IMR-90 (cell line): Measurements from ENCODE around the gene FHAD1. TPM values are rescaled to one million over a fixed set of nuclear protein-coding genes. Genes with fewer than 3 reads are reported as not detected.

ENCODE experiments used
- ATAC-seq: fragments of 200-7000 bp; cut with Tn5 transposase; 2 replicates; pipeline ENCODE4 v1.9.1; 2020; ENCODE audit warnings: low read depth, mild to moderate bottlenecking, moderate library complexity
- BruUV-seq: library from RNA; stranded (reverse); fragments of 400-500 nt; replicated peaks from 2 replicates; lab custom pipeline; 2021; lab: Mats Ljungman, UMichigan
- CTCF ChIA-PET: fragments of 300-600 bp; formaldehyde crosslinking; extraction: SDS; loops from one replicate; lab custom pipeline; 2021; ENCODE audit warnings: antibody characterized with exemption; lab: Yijun Ruan, JAX
- POLR2A ChIA-PET: fragments of 300-600 bp; sonication (Branson Sonifier 250); formaldehyde crosslinking; loops from one replicate; lab custom pipeline; 2022; ENCODE audit warnings: antibody characterized with exemption; ENCODE audit not compliant: unreplicated experiment; lab: Charles Lee
- DNase-seq: peaks from one replicate; pipeline ENCODE4 v3.0.0; 2013
- H2AFZ ChIP-seq: replicated peaks from 2 replicates; pipeline ENCODE3; 2013; ENCODE audit warnings: low read length, mild to moderate bottlenecking; ENCODE audit not compliant: poor library complexity
- H2AK5ac ChIP-seq: 2 replicates; pipeline ENCODE4 v1.6.1; 2013; ENCODE audit warnings: low read depth, low read length, inconsistent platforms
- H2AK9ac ChIP-seq: replicated peaks from 2 replicates; pipeline ENCODE3; 2013; ENCODE audit warnings: mild to moderate bottlenecking, low read depth, low read length, moderate library complexity; ENCODE audit not compliant: poor library complexity
- H2BK120ac ChIP-seq: 2 replicates; pipeline ENCODE4 v1.6.1; 2013; ENCODE audit warnings: low read depth, low read length, inconsistent platforms
- H2BK15ac ChIP-seq: 3 replicates; pipeline ENCODE4 v1.6.1; 2013; ENCODE audit warnings: low read depth, low read length, inconsistent platforms
- H2BK20ac ChIP-seq: 2 replicates; pipeline ENCODE4 v1.6.1; 2013; ENCODE audit warnings: low read depth, mild to moderate bottlenecking, inconsistent platforms, low read length, moderate library complexity
- H2BK5ac ChIP-seq: 2 replicates; pipeline ENCODE4 v1.6.1; 2013; ENCODE audit warnings: mild to moderate bottlenecking, low read depth, low read length, inconsistent platforms; ENCODE audit not compliant: poor library complexity, severe bottlenecking
- H3K14ac ChIP-seq: replicated peaks from 2 replicates; pipeline ENCODE4 v1.6.1; 2013; ENCODE audit warnings: low read depth, low read length, inconsistent platforms
- H3K18ac ChIP-seq: 2 replicates; pipeline ENCODE4 v1.6.1; 2013; ENCODE audit warnings: low read depth, low read length, control low read depth
- H3K23ac ChIP-seq: 2 replicates; pipeline ENCODE4 v1.6.1; 2013; ENCODE audit warnings: low read depth, low read length, inconsistent platforms
- H3K27ac ChIP-seq: 2 replicates; pipeline ENCODE4 v1.5.1; 2013; ENCODE audit warnings: mild to moderate bottlenecking, control low read depth, low read length; ENCODE audit not compliant: insufficient read depth
- H3K27me3 ChIP-seq: 2 replicates; pipeline ENCODE4 v1.6.1; 2013; ENCODE audit warnings: low read length; ENCODE audit not compliant: control insufficient read depth, insufficient read depth
- H3K36me3 ChIP-seq: 2 replicates; pipeline ENCODE4 v1.6.1; 2013; ENCODE audit warnings: low read length, mixed read lengths; ENCODE audit not compliant: control insufficient read depth, insufficient read depth
- H3K4ac ChIP-seq: 2 replicates; pipeline ENCODE4 v1.6.1; 2013; ENCODE audit warnings: low read depth, low read length, inconsistent platforms
- H3K4me1 ChIP-seq: 2 replicates; pipeline ENCODE4 v1.6.1; 2013; ENCODE audit warnings: low read length, mixed read lengths; ENCODE audit not compliant: control insufficient read depth, insufficient read depth
- H3K4me2 ChIP-seq: 2 replicates; pipeline ENCODE4 v1.6.1; 2013; ENCODE audit warnings: low read depth, mild to moderate bottlenecking, control low read depth, low read length, moderate library complexity
- H3K4me3 ChIP-seq: 2 replicates; pipeline ENCODE4 v1.5.1; 2013; ENCODE audit warnings: low read depth, mild to moderate bottlenecking, control low read depth, low read length, moderate library complexity; ENCODE audit not compliant: insufficient read depth
- H3K56ac ChIP-seq: 2 replicates; pipeline ENCODE4 v1.6.1; 2013; ENCODE audit warnings: low read length, inconsistent platforms; ENCODE audit not compliant: insufficient read depth; ENCODE audit errors: extremely low read depth
- H3K79me1 ChIP-seq, 2 experiments: 2 replicates each; pipeline ENCODE4 v1.6.1; 2013; ENCODE audit warnings: low read length in 2 of 2, inconsistent platforms in 1 of 2, low read depth in 1 of 2
- H3K9ac ChIP-seq: 2 replicates; pipeline ENCODE4 v1.6.1; 2013; ENCODE audit warnings: low read depth, low read length, control low read depth
- H3K9me1 ChIP-seq: 2 replicates; pipeline ENCODE4 v1.6.1; 2013; ENCODE audit warnings: low read length, inconsistent platforms; ENCODE audit not compliant: insufficient read depth
- H3K9me3 ChIP-seq: 2 replicates; pipeline ENCODE4 v1.6.1; 2013; ENCODE audit warnings: low read length; ENCODE audit not compliant: control insufficient read depth, insufficient read depth
- H4K20me1 ChIP-seq: 2 replicates; pipeline ENCODE4 v1.6.1; 2013; ENCODE audit warnings: low read length, inconsistent platforms; ENCODE audit not compliant: insufficient read depth
- H4K5ac ChIP-seq: 2 replicates; pipeline ENCODE4 v1.6.1; 2013; ENCODE audit warnings: mild to moderate bottlenecking, low read depth, low read length, control low read depth
- H4K8ac ChIP-seq, 2 experiments: 2 replicates each; pipeline ENCODE4 v1.6.1; 2013; ENCODE audit warnings: low read depth in 2 of 2, low read length in 2 of 2, control low read depth in 1 of 2, inconsistent platforms in 1 of 2
- H4K91ac ChIP-seq: 2 replicates; pipeline ENCODE4 v1.6.1; 2013; ENCODE audit warnings: low read depth, low read length, inconsistent platforms; ENCODE audit not compliant: insufficient read depth
- BHLHE40 ChIP-seq: fragments of 150-350 bp; IDR thresholded peaks from 2 replicates; pipeline ENCODE4 v1.6.1; 2016; ENCODE audit warnings: mild to moderate bottlenecking, low read depth, low read length
- CHD1 ChIP-seq: IDR thresholded peaks from 2 replicates; pipeline ENCODE4 v1.6.1; 2012; ENCODE audit warnings: low read depth, low read length, improper control_type of control experiment
- CTCF ChIP-seq: conservative IDR thresholded peaks from 2 replicates; pipeline ENCODE4 v1.5.1; 2012; ENCODE audit warnings: mild to moderate bottlenecking, low read depth, low read length, improper control_type of control experiment
- ELK1 ChIP-seq: fragments of 150-350 bp; IDR thresholded peaks from 2 replicates; pipeline ENCODE4 v1.6.1; 2016; ENCODE audit warnings: low read depth, mild to moderate bottlenecking, low read length, moderate library complexity, borderline replicate concordance
- FOS ChIP-seq: fragments of 150-350 bp; IDR thresholded peaks from 2 replicates; pipeline ENCODE4 v1.6.1; 2016; ENCODE audit warnings: low read depth, low read length
- MAFK ChIP-seq: IDR thresholded peaks from 2 replicates; pipeline ENCODE4 v1.6.1; 2012; ENCODE audit warnings: low read depth, low read length, improper control_type of control experiment
- MAZ ChIP-seq: IDR thresholded peaks from 2 replicates; pipeline ENCODE4 v1.6.1; 2012; ENCODE audit warnings: low read depth, mild to moderate bottlenecking, low read length, improper control_type of control experiment, moderate library complexity, borderline replicate concordance
- MXI1 ChIP-seq: IDR thresholded peaks from 2 replicates; pipeline ENCODE4 v1.6.1; 2012; ENCODE audit warnings: low read depth, mild to moderate bottlenecking, low read length, moderate library complexity, borderline replicate concordance
- RAD21 ChIP-seq: IDR thresholded peaks from 2 replicates; pipeline ENCODE4 v1.6.1; 2012; ENCODE audit warnings: low read length, improper control_type of control experiment
- RFX5 ChIP-seq: IDR thresholded peaks from 2 replicates; pipeline ENCODE4 v1.8.0; 2012; ENCODE audit warnings: low read depth, mild to moderate bottlenecking, low read length, moderate library complexity
- SMC3 ChIP-seq: fragments of 150-350 bp; IDR thresholded peaks from 2 replicates; pipeline ENCODE4 v1.6.1; 2016; ENCODE audit warnings: low read depth, mild to moderate bottlenecking, antibody characterized with exemption, low read length, moderate library complexity
- USF2 ChIP-seq: fragments of 150-350 bp; IDR thresholded peaks from 2 replicates; pipeline ENCODE4 v1.6.1; 2017; ENCODE audit warnings: mild to moderate bottlenecking, antibody characterized with exemption, low read length, low read depth
- WGBS, 2 experiments: methylation state at CpG; one replicate each; pipeline versions ENCODE4 v1.1.5 to v1.1.7; 2013; ENCODE audit warnings: missing lambda C conversion rate in 2 of 2; ENCODE audit not compliant: insufficient read length in 1 of 2; ENCODE audit errors: extremely low coverage in 2 of 2; 5-methylcytosine and 5-hydroxymethylcytosine counted together
- dilution Hi-C: fragments of 300-500 bp; cut with HindIII; formaldehyde crosslinking; loops from one replicate; pipeline ENCODE4 v1.14.3; 2018; ENCODE audit warnings: low sequenced_read_pairs; ENCODE audit not compliant: unreplicated experiment
- in situ Hi-C: fragments of 300-500 bp; cut with MboI; formaldehyde crosslinking; loops from 3 replicates; pipeline ENCODE4 v1.14.3; 2019; ENCODE audit warnings: low sequenced_read_pairs, inconsistent platforms, mixed read lengths
- intact Hi-C: fragments of 100-400 bp; cut with micrococcal nuclease; formaldehyde crosslinking; loops from 2 replicates; pipeline ENCODE4 v1.10.0; 2022
- polyA plus RNA-seq, 3 experiments: library from polyadenylated mRNA; depleted of rRNA; stranded (reverse); fragments of >200 nt; gene quantifications; 2 replicates each; pipeline ENCODE4 v1.2.3, GENCODE V29; 2012; ENCODE audit warnings: low replicate concordance in 1 of 3
- total RNA-seq: library from RNA; depleted of rRNA; stranded (reverse); fragments of >200 nt; gene quantifications from 2 replicates; pipeline ENCODE4 v1.2.3, GENCODE V29; 2012

FHAD1 gene
- total and polyA plus RNA-seq, 2 of the 4 experiments (the other 2 are of a cell fraction), result not detected

- Histone ChIP-seq H3K4me1 (no peaks in the 10 kb centered on the region), H3K79me1 (no peaks in the 10 kb centered on the region), H2BK15ac (no peak overlapping the region), H4K91ac (no peak overlapping the region), H2AK9ac (no peak overlapping the region), H2BK5ac (no peak overlapping the region), H2BK120ac (no peak overlapping the region), H3K14ac (no peak overlapping the region), H2BK20ac (no peak overlapping the region), H4K8ac (no peak overlapping the region), H4K20me1 (no peaks in the 10 kb centered on the region), H4K5ac (no peak overlapping the region), H3K9me1 (no peaks in the 10 kb centered on the region), H3K36me3 (no peaks in the 10 kb centered on the region), H3K9ac (no peak overlapping the region), H2AK5ac (no peak overlapping the region), H3K4me2 (no peak overlapping the region), H3K27me3 (no peaks in the 10 kb centered on the region), H3K27ac (no peak overlapping the region), H3K4ac (no peak overlapping the region), H3K9me3 (no peaks in the 10 kb centered on the region), H3K23ac (no peak overlapping the region), H3K4me3 (no peak overlapping the region), H2AFZ (no peak overlapping the region), H3K18ac (no peak overlapping the region), H3K56ac (no peak overlapping the region)
- in situ Hi-C loops (no loop called here), intact Hi-C loops (no loop called here), dilution Hi-C loops (no loop called here)
- no TSS peak for BruUV-seq
- ChIA-PET POLR2A (no interaction called here), CTCF (interaction anchor here (1.5 kb wide), 1 partner anchor 11 kb away, joined by 3 read pairs; no protein-coding TSS in a partner anchor)
- 50% methylated on average over 2 of the region's 5 CpGs; no CpG with 5 or more reads in 1 of the 2 experiments for WGBS, 2 experiments
- ATAC-seq, result no peak
- DNase-seq, result no peak
- TF ChIP-seq MAZ (no peak), FOS (no peak), CHD1 (no peak), SMC3 (no peak), ELK1 (no peak), RFX5 (no peak), MAFK (no peak), USF2 (no peak), CTCF (no peak), RAD21 (no peak), BHLHE40 (no peak), MXI1 (no peak)
Measured at GRCh38 chr1:15231714-15232201, 15.3 kb upstream of the FHAD1 start.
